ENCODE measurements around the gene DCUN1D3.

GRCh38 chr16:20862162-20862960, 37.8 kb downstream of the DCUN1D3 start:
- TF ChIP-seq CTCF (IDR thresholded peaks at IDR 0.05) (no peak), POLR2AphosphoS5 (IDR thresholded peaks at IDR 0.05) (no peak)
